HG03469 (cell line): ENCODE results near the gene CREB3.

ENCODE experiments used
- ATAC-seq: cut with Tn5 transposase; IDR thresholded peaks from one replicate; pipeline ENCODE4 v1.9.1; 2021; ENCODE audit warnings: mild to moderate bottlenecking, moderate library complexity, moderate number of reproducible peaks; ENCODE audit not compliant: unreplicated experiment

Gene CREB3

GRCh38 chr9:35723908-35724307 lies 8.6 kb upstream of the CREB3 start:
- no peak for ATAC-seq

- no peak for ATAC-seq
These were observed 7.1 kb upstream of the CREB3 start for GRCh38 chr9:35725362-35725761.

- ATAC-seq, result no peak
These were observed 5.5 kb upstream of the CREB3 start for GRCh38 chr9:35726931-35727330.

GRCh38 chr9:35727676-35728040 lies 4.8 kb upstream of the CREB3 start:
- ATAC-seq, result no peak

GRCh38 chr9:35728041-35728971 lies 4.2 kb upstream of the CREB3 start:
- no peak for ATAC-seq

- no peak for ATAC-seq
These were observed 3.4 kb upstream of the CREB3 start for GRCh38 chr9:35729101-35729500.

- ATAC-seq, result no peak
These were observed 2.6 kb upstream of the CREB3 start for GRCh38 chr9:35729700-35730485.

GRCh38 chr9:35730486-35730854 lies 2.0 kb upstream of the CREB3 start:
- ATAC-seq, result no peak

- ATAC-seq, result no peak
These were observed 866 bp upstream of the CREB3 start for GRCh38 chr9:35731415-35732184.

GRCh38 chr9:35732800-35733541 lies 505 bp downstream of the CREB3 start:
- no peak for ATAC-seq

- ATAC-seq, result no peak
These were observed 1.6 kb downstream of the CREB3 start for GRCh38 chr9:35734096-35734495.

- ATAC-seq, result no peak
These were observed 3.8 kb downstream of the CREB3 start for GRCh38 chr9:35736201-35736633.

- no peak for ATAC-seq
These were observed 4.7 kb downstream of the CREB3 start for GRCh38 chr9:35737143-35737542.

- no peak for ATAC-seq
These were observed 5.7 kb downstream of the CREB3 start for GRCh38 chr9:35738186-35738585.

- ATAC-seq, result no peak
These were observed 6.5 kb downstream of the CREB3 start for GRCh38 chr9:35738924-35739323.

- ATAC-seq, result no peak
These were observed 7.8 kb downstream of the CREB3 start for GRCh38 chr9:35740243-35740642.

- ATAC-seq, result no peak
These were observed 9.3 kb downstream of the CREB3 start for GRCh38 chr9:35741740-35742139.

- no peak for ATAC-seq
These were observed 11.0 kb downstream of the CREB3 start for GRCh38 chr9:35743452-35743851.

- no peak for ATAC-seq
These were observed 11.5 kb downstream of the CREB3 start for GRCh38 chr9:35743880-35744518.

- no peak for ATAC-seq
These were observed 13.1 kb downstream of the CREB3 start for GRCh38 chr9:35745569-35745968.
